ENCODE measurements around the gene HOXC6. TPM values are rescaled to one million over a fixed set of nuclear protein-coding genes. Genes with fewer than 3 reads are reported as not detected.

The HOXC6 gene
- not detected for total RNA-seq
- not detected for polyA plus RNA-seq
- 0 to 0.08 (median 0) reads per million in 6 experiments for total RNA-seq

DNA sequence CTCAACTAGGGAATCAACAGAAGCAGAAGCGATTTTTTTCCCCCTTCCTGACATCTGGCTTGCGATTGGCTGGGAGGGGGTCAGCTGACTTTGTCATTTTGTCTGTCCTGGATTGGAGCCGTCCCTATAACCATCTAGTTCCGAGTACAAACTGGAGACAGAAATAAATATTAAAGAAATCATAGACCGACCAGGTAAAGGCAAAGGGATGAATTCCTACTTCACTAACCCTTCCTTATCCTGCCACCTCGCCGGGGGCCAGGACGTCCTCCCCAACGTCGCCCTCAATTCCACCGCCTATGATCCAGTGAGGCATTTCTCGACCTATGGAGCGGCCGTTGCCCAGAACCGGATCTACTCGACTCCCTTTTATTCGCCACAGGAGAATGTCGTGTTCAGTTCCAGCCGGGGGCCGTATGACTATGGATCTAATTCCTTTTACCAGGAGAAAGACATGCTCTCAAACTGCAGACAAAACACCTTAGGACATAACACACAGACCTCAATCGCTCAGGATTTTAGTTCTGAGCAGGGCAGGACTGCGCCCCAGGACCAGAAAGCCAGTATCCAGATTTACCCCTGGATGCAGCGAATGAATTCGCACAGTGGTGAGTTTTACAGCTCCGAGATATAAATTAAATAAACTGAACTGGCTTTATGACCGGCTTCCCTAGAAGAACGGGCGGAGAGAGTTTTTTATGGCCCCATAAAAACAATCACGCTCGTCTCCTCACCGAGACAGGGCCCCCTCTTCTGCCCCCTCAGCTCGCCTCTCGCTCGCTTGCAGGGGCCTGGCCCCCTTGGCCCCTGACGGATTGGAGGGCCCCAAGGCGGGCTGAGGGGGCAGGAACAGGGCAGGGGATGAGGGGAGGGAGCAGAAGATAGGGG, at the start of gene HOXC6:
Gene HOXC6, plus strand, starts transcription at position 127 of the 888 bp plus-strand sequence. Its CDS starts 82 bp downstream, at position 209.
- Mint-ChIP-seq H3K36me3 (peaks cover 0 to 4% (median 4%) of the 10 kb centered on the region in 3 donors), H3K4me3 (peak within 1 kb of the TSS in 4 of 10 donors; percentile 19 to 63 (median 52)), H3K4me1 (peaks cover 16 to 45% (median 27%) of the 10 kb centered on the region in 4 donors), H3K9me3 (peaks cover 0 to 5% (median 0%) of the 10 kb centered on the region in 9 donors), H3K27ac (peak within 1 kb of the TSS in 1 of 10 donors; percentile 53), H3K27me3 (peaks cover 43 to 98% (median 74%) of the 10 kb centered on the region in 5 donors)
- no peak for DNase-seq
- POLR2A ChIA-PET: interaction anchor here (1.1 kb wide), 1 partner anchor 11 kb away, joined by 4 read pairs; no protein-coding TSS in a partner anchor
- ATAC-seq: no peak

DNA sequence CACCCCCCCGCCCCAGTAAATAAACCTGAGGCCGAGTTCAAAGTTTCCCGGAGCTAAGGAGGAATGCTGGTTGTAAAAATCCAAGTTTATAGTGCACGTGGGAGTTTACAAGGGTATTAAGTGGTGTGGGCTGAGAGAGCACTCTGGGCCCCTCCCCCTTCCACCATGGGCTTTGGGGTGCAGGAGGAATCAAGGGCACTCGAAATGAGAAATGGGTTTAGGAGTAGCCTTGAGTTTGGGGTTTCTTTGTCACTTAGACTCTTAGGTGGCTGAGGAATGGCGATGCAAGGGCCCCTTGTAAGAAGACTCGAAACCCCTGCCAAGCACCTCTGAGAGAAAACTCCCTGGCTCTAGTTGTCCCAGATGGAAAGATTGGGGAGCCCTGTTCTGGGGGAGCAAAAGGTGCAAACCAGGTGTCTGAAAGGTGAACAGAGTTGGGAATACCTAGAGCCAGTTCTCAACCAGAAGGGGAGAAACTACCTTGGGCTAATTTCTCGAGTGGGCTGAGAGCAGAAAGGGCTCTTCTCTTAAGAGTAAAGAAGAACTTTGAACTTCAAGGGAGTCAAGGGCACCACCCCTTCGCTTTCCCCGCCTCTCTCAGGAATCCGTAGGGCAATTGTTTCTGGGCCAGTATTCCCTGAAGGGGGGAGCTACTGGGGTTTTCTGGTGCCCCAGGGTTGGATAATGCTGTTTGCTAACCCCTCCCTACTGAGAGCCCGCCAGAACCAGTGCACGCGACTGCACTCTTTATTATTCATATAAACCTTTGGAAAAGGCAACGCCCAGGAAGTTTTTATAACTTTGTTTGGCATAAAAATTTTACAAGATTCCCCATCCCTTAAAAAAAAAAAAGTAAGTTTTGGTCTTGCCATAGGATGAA, 49.5 kb upstream of the HOXC6 start:
- Mint-ChIP-seq H3K36me3 (peaks cover 2 to 9% (median 4%) of the 10 kb centered on the region in 3 donors), H3K27ac (no peak overlapping the region)
- POLR2A ChIA-PET: interaction anchor here (0.7 kb wide), 1 partner anchor 37 kb away, joined by 3 read pairs; no protein-coding TSS in a partner anchor

DNA sequence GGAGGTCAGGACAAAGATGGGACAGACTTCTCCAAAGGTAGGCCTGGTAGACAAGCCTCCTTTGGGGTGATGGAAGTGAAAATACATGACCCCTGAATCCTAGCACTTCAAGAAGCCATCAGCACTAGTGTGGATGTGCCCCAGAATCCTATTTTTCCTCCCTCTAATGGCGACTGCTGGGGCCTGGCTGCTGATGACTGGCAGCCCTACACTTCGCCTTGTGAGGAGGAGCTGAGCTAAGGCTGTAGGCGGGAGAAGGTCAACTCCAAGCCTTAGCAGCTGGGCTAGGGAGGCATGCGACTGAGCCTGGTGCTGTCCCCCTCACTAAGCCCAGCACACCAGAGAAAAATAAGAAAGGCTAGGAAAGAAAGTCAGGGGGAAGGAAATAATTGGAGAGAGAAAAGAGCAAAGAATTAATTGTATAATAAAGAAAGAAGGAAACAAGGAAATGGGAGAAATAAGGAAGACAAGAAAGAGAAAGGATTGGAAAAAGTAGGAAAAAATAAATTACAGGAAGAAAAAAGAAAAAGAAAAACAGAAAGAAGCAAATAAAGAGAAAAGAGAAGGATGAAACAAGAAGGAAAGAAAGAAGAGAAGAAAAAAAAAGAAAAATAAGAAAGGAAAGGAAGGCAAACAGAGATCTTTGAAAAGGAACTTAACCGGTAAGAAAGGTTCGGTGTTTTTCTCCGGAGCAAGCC, 48.0 kb upstream of the HOXC6 start:
- POLR2A ChIA-PET: no interaction called here
- peak overlapping the region in 1 of 10 donors; percentile 63 for H3K27ac Mint-ChIP-seq

More for the DNA sequence above, 49.5 kb upstream of the HOXC6 start:
- no peak for DNase-seq
- peak overlapping the region in 1 of 10 donors; percentile 20 for H3K4me3 Mint-ChIP-seq
- H3K27me3 Mint-ChIP-seq: peaks cover 51 to 98% (median 79%) of the 10 kb centered on the region in 5 donors
- peaks cover 4 to 31% (median 18%) of the 10 kb centered on the region in 4 donors for H3K4me1 Mint-ChIP-seq
- no peak for ATAC-seq
- peaks cover 0 to 23% (median 0%) of the 10 kb centered on the region in 9 donors for H3K9me3 Mint-ChIP-seq

DNA sequence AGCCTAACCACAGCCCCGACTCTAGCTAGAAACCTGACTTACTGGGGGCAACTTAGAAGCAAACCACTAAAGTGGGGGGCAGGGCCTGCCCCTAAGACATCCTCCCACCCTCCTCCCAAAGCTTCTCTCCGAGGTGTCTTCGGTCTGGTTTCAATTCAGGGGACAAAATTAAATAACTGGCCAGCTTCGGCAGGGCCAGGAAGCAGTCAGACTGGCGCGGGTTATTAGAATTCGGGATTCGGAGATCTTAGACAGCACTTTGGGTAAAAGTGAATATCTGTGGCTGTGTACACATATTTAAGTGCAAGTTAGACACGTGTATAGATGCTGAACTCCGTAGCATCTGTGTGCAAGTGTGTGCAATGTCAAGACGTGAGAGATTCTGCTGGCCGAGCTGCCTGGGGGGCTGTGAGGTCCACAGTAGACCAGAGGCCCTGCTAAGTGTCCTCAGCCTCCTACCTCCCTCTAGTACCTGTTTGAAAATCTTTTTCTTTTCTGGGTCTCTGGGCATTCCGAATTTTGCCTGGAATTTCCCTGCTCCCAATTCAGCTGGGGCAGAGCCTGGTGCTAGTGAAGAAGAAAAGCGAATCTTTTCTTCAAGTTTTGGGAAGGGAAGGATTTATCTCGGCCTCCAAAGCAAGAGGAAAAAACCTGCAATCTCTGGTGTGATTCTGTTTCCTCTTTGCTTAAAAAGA, 47.3 kb upstream of the HOXC6 start:
- H3K9me3 Mint-ChIP-seq: peaks cover 0 to 22% (median 0%) of the 10 kb centered on the region in 9 donors
- H3K27ac Mint-ChIP-seq: peak overlapping the region in 1 of 10 donors; percentile 79
- DNase-seq (no peak), ATAC-seq (peak in 1 of 2 donors; percentile 35)
- H3K27me3 Mint-ChIP-seq: peaks cover 50 to 99% (median 80%) of the 10 kb centered on the region in 5 donors
- POLR2A ChIA-PET: no interaction called here
- H3K4me1 Mint-ChIP-seq: peaks cover 4 to 26% (median 13%) of the 10 kb centered on the region in 4 donors
- H3K36me3 Mint-ChIP-seq: peaks cover 2 to 9% (median 4%) of the 10 kb centered on the region in 3 donors
- no peak overlapping the region for H3K4me3 Mint-ChIP-seq

More for the DNA sequence above, 48.0 kb upstream of the HOXC6 start:
- Mint-ChIP-seq H3K9me3 (peaks cover 0 to 23% (median 0%) of the 10 kb centered on the region in 9 donors), H3K4me3 (peak overlapping the region in 4 of 10 donors; percentile 8 to 45 (median 28)), H3K4me1 (peaks cover 2 to 28% (median 14%) of the 10 kb centered on the region in 4 donors), H3K27me3 (peaks cover 53 to 99% (median 82%) of the 10 kb centered on the region in 5 donors), H3K36me3 (peaks cover 2 to 9% (median 4%) of the 10 kb centered on the region in 3 donors)
- DNase-seq (no peak), ATAC-seq (no peak)

DNA sequence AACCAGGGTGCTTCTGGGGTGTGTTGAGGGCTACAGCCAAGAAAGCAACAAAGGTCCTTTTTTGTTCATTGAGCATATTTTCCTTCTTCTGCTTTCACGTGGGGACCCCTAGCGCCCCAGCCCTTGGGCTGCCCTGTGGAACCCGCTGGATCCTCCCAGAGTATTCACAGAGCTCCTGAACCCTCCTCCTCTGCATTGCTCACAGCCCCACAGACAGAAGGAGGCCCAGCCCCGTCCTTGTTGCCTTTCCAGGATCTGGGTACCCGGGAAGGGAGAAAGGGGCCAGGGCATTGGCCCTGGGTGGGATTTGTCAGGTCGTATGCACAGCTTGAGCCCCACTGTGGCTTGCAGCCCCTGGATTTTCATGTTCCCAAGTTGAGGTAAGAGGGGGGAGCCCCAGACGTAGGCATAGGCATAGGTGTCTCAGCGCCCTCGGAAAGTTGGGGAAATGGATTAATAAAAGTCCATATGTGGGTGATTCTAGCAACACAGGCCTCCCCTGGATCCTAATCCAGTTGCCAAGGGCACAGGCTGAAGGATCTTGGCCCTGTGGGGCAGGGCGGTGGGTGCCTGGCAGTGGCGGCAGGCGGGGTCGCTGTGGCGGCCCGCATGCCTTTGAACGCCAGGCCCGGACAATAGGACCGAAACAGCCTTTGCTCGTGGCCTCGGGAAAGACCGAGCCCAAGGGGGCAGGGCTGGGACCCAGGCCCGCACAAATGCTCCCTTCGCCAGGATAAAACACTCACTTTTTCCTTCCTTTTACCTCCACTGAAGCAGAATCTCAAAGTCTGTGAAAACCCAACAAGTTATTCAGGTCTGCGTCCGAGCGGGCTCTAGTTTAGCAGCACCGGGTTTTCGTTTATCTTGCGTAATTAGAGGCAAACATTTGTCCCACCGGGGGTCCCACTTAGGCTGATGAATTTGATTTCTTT, 46.3 kb upstream of the HOXC6 start:
- ATAC-seq: no peak
- peaks cover 7 to 26% (median 20%) of the 10 kb centered on the region in 4 donors for H3K4me1 Mint-ChIP-seq
- POLR2A ChIA-PET: no interaction called here
- peaks cover 2 to 5% (median 4%) of the 10 kb centered on the region in 3 donors for H3K36me3 Mint-ChIP-seq
- DNase-seq: no peak
- peaks cover 54 to 99% (median 82%) of the 10 kb centered on the region in 5 donors for H3K27me3 Mint-ChIP-seq
- H3K9me3 Mint-ChIP-seq: peaks cover 0 to 21% (median 0%) of the 10 kb centered on the region in 9 donors
- H3K4me3 Mint-ChIP-seq: no peak overlapping the region
- peak overlapping the region in 2 of 10 donors; percentile 45 to 59 for H3K27ac Mint-ChIP-seq

DNA sequence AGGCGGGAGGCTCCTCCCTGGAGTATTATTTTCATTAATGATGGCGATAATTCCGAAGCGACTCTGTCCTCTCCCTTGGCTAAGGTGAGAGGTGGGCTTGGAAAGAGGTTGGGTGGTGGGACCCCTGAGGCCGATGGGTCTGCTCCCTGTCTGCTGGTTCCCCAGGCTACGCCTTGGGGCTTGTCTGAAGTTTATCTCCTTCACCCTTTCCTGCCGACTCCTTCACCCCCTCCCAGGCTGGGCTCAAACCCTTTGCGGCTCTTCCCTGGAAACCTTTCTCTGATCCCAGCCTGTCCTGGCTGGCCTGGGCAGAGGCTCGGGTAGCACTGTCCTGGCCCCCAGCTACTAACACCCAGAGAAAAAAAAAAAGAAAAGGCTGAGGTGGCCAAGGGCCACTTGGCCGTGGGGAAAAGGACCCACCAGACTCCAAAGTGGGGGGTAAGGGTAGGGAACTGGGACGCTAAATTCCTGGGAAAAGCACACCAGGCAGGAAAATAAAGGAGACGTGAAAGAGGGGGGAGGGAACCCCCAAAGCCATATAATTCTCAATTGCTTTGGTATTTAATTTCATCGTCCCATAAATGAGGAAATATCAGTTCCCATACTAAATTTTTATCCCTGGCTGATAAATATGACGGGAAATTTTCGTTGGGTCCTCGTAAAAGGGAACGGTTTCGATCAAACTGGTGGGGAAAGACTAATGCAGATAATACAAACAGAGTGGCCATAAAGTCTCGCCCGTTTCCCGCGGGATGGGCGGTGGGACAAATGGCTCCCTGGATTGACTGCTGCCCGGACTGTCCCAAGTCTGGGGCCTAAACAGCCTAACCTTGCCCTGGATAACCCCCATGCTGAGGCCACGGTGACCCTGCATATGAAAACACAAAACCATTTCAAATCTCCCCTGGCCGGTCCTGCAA, 45.3 kb upstream of the HOXC6 start:
- Mint-ChIP-seq H3K27me3 (peaks cover 56 to 99% (median 83%) of the 10 kb centered on the region in 5 donors), H3K27ac (peak overlapping the region in 4 of 10 donors; percentile 45 to 87 (median 63)), H3K9me3 (peaks cover 0 to 21% (median 0%) of the 10 kb centered on the region in 9 donors), H3K4me1 (peaks cover 10 to 30% (median 20%) of the 10 kb centered on the region in 4 donors), H3K36me3 (peaks cover 0 to 4% (median 2%) of the 10 kb centered on the region in 3 donors), H3K4me3 (peak overlapping the region in 3 of 10 donors; percentile 19 to 57 (median 37))
- POLR2A ChIA-PET: no interaction called here
- DNase-seq (no peak), ATAC-seq (no peak)

DNA sequence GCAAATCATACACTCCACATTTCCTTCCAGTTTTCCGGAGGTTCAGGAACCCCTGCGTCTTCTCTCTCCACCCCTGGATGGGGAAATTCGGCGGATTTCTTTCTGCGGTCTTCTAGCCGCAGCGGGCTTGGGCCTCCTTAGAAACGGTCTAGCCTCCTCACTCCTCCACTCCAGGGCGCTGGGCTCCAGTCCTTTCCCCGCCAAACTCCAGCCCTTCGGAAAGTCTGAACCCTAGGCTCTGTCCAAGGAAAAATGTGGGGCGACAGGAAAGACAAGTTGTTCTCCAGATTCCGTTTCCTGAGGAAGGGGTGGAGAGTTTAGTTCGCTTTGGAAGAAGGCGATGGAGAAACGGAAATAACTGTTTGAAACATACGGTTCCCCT, 44.7 kb upstream of the HOXC6 start:
- H3K36me3 Mint-ChIP-seq: peaks cover 0 to 4% (median 2%) of the 10 kb centered on the region in 3 donors
- H3K27me3 Mint-ChIP-seq: peaks cover 56 to 99% (median 83%) of the 10 kb centered on the region in 5 donors
- H3K4me3 Mint-ChIP-seq: peak overlapping the region in 1 of 10 donors; percentile 19
- peak overlapping the region in 2 of 10 donors; percentile 80 to 87 for H3K27ac Mint-ChIP-seq
- POLR2A ChIA-PET: no interaction called here
- ATAC-seq (no peak), DNase-seq (no peak)
- peaks cover 11 to 36% (median 21%) of the 10 kb centered on the region in 4 donors for H3K4me1 Mint-ChIP-seq
- H3K9me3 Mint-ChIP-seq: peaks cover 0 to 23% (median 0%) of the 10 kb centered on the region in 9 donors

DNA sequence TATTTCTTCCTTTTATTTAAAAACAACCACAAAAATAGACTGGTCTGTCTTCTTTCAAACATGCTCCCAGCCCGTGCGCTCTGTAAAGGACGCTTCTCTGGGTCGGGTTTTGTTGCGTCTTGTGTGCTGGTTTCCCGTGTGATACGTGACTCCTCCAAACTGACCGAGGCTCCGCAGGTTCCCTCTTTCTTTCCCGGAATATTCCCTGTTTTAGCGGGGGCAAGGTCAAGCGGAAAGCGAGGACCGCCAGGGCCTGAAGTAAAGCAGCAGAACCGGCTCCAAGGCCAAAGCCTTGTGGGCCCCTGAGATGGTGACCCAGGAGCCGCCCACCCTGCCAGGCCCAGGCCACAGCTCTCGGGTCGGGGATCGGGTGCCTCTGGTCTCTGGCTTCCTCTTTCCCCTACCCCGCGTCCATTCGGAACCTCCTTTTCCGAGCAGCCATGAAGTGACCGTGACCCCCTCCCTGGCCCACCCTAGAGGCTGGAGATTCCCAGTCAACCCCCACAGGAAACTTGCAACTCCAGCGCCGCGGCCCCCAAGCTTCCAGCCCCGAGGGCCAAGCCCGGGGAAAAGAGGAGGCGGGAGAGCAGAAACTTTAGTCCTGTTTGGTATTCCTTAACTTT, 44.2 kb upstream of the HOXC6 start:
- H3K27ac Mint-ChIP-seq: peak overlapping the region in 2 of 10 donors; percentile 80 to 87
- peaks cover 14 to 41% (median 23%) of the 10 kb centered on the region in 4 donors for H3K4me1 Mint-ChIP-seq
- POLR2A ChIA-PET: no interaction called here

More for the DNA sequence above, 44.2 kb upstream of the HOXC6 start:
- H3K9me3 Mint-ChIP-seq: peaks cover 0 to 21% (median 0%) of the 10 kb centered on the region in 9 donors
- ATAC-seq (no peak), DNase-seq (peak in 1 of 10 donors; percentile 46)
- H3K36me3 Mint-ChIP-seq: peaks cover 0 to 4% (median 2%) of the 10 kb centered on the region in 3 donors
- peak overlapping the region in 1 of 10 donors; percentile 70 for H3K4me3 Mint-ChIP-seq
- peaks cover 59 to 99% (median 82%) of the 10 kb centered on the region in 5 donors for H3K27me3 Mint-ChIP-seq

Measured in naive thymus-derived CD8-positive, alpha-beta T cell (primary cell).